HG02938 (cell line): ENCODE results near the gene ZKSCAN2.

Experiments
- ATAC-seq: cut with Tn5 transposase; IDR thresholded peaks from one replicate; pipeline ENCODE4 v1.9.1; 2021; ENCODE audit warnings: mild to moderate bottlenecking, moderate library complexity; ENCODE audit not compliant: unreplicated experiment

Gene ZKSCAN2

DNA sequence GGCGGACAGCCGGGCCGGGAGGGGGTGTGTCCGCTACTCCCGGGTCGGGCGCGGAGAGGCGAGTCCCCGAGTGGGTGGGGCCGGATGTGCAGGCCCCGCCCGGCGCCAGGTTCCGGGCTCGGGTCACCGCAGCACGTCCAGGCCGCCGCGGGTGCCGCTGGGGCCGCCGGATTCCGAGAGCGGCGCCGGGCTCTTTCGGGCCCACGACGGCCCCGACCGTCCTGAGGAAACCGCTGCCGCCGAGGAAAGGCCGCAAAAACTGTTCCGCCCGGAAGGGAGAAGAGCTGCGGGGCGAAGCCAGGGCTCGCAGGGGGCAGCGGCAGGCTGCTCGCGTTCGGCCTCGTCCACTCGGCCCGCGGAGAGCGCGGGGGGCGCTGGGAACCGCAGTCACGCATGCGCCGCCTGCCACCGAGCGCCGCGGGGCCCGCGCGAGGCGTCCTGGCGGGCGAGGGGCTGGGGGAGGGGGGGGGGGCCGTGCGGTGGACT lies at the start of gene ZKSCAN2:
Gene ZKSCAN2 (minus strand): TSS at position 376 of the 486 bp plus-strand sequence. CDS start 718 bp downstream, outside the sequence.
- ATAC-seq = peak; percentile 77

DNA sequence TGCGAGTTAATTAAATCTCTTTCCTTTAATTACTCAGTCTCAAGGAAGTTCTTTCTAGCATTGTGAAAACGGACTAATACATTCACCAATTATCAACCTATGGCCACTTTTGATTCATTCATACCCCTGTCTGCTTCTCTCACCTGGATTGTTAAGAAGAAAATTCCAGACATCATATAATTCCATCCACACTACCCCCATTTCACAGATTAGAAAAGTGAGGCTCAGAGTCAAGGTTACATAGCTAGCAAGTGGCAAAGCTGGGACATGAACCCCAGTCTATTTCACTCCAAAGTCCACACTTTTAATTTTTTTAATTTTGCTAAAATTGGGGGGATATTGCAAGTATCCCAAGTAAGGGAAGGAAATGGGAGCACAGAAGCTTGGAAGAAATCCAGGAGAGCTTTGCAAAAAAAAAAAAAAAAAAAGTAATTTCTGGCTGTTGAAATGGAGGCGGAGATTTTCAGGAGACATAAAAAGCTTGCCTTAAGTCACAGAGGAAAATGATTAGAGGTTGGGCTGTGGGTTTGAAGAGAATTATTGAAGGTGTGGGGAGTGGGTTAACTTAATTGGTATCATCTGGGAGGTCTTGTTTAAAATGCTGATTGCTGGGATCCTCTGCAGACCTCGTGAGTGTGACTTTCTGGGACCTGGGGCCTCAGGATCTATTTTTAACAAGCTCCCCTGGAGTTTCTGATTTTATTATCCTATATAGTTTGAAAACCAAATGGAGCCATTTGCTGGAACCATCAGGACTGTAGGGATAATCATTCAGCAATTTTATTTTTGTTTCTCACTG lies 42.3 kb upstream of the ZKSCAN2 start:
- ATAC-seq = no peak

GRCh38 chr16:25298165-25298872 lies 40.7 kb upstream of the ZKSCAN2 start:
- ATAC-seq = no peak

- no peak for ATAC-seq
Observed at GRCh38 chr16:25297151-25297787, 39.6 kb upstream of the ZKSCAN2 start.

GRCh38 chr16:25291580-25291979 lies 33.9 kb upstream of the ZKSCAN2 start:
- no peak for ATAC-seq

GRCh38 chr16:25289466-25289865 lies 31.8 kb upstream of the ZKSCAN2 start:
- no peak for ATAC-seq

- ATAC-seq = no peak
Observed at GRCh38 chr16:25279491-25279890, 21.8 kb upstream of the ZKSCAN2 start.

DNA sequence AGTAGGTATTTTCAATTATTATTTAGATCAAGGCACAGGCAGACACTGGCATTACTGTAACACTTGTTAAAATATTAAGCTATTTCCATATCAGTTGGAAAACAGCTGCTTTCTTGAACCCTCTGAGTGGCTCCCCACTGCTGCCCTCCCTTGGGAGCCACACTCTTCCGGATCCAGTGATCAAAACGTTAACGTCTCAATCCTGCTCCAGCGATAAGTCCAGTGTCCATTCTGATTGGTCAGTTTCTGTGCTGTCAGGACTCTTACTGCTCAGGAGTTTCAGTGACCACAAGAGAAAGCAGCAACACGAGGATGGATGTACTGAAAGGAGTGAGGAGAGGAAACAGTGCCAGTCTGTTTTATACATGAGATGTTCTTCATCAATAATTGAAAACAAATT lies 13.8 kb upstream of the ZKSCAN2 start:
- no peak for ATAC-seq

DNA sequence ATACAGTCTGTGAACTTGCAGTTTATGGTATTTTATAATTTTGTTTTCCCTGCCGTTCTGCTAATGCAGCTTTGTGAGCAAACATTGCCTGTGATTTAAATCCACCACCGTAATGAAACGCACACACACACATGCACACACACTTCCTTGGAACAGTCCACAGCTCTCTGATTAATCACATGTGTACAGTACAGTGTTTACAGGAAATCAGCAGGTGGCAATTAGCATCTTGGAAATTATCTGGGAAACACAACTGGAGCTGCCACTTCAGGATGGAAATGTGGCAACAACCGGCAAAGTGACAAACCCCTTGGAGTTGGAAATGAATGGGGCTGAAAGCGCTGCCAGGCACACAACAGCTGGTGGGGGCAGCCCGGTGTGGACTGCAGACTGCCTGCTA lies 12.9 kb upstream of the ZKSCAN2 start:
- ATAC-seq = no peak

DNA sequence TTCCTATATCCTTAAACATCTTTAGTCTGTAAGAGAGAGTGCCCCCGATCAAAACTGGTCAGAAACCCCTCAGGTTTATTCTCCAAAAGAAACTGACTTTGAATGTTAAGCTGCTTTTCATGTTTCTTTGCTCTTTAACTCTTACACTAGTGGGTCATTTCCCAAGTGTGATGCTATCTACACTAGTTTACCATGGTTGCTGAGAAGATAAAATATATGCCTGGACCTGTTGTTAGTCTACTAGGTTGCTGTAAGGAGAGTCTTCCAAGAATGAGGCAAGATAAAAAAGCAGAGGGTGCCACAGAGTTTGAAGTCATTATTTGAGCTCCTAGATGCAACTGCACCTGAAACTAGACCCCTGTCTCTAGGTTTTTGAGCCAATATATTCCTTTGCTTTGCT lies 12.2 kb upstream of the ZKSCAN2 start:
- ATAC-seq = no peak

- ATAC-seq = no peak
Observed at GRCh38 chr16:25265968-25266367, 8.3 kb upstream of the ZKSCAN2 start.

- ATAC-seq = no peak
Observed at GRCh38 chr16:25264597-25264996, 7.0 kb upstream of the ZKSCAN2 start.

GRCh38 chr16:25260416-25260815 lies 2.8 kb upstream of the ZKSCAN2 start:
- no peak for ATAC-seq

DNA sequence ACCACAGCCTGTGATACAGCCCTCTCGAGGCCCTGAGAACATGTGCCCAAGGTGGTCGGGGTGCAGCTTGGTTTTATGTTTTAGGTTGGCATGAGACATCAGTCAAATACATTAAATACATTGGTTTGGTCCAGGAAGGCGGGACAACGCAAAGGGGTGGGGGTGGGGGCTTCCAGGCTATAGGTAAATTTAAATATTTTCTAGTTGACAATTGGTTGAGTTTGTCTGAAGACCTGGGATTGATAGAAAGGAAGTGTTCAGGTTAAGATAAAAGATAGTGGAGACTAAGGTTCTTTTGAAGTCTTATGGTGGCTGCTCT lies 1.2 kb upstream of the ZKSCAN2 start:
- ATAC-seq = no peak

DNA sequence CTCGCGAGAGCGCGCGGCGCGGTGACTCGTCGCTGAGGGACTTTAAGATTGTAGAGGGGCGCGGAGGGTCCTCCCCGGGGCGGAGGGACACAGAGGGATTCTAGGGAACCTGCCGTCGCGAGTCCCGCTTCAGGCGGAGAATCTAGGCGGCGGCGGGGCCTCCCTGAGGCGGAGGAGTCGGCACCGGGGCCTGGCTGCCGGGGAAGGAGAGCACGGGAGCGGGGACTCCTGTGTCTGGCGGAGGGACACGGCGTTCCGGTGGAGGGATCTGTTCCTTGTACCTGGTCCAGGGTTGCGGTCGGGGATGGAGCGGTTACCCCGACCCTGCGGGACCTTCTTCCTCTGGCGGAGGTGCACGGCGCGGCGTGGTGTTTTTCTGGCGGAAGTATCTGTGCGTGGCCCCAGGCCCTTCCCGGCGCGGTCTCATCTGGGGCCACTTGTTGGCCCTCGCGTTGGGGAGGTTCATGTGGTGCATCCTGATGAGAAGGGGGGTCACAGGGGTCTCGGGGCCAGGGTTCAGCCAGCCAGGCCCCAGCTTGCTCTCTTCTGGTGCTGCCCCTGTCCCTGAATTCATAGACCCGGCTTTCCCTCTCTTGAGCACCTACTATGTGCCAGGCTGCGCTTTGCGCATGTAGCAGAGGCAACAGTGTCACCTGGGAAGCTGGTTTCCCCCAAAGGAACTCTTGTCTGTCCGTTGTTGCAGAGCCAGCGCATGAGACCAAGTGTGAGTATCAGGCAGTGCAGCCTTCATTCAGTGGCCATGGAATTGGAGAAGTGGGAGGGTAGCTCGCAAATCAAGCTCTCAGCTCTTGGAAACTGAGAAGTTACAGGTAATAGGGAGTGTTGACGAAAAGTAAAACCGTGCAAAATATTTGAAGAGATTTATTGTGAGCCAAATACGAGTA lies 563 bp upstream of the ZKSCAN2 start:
- ATAC-seq = peak; percentile 45

- peak; percentile 6 for ATAC-seq
Observed at GRCh38 chr16:25256695-25257469, 763 bp downstream of the ZKSCAN2 start.

GRCh38 chr16:25253322-25253721 lies 4.3 kb downstream of the ZKSCAN2 start:
- ATAC-seq = no peak

GRCh38 chr16:25250467-25250866 lies 7.2 kb downstream of the ZKSCAN2 start:
- ATAC-seq = no peak

DNA sequence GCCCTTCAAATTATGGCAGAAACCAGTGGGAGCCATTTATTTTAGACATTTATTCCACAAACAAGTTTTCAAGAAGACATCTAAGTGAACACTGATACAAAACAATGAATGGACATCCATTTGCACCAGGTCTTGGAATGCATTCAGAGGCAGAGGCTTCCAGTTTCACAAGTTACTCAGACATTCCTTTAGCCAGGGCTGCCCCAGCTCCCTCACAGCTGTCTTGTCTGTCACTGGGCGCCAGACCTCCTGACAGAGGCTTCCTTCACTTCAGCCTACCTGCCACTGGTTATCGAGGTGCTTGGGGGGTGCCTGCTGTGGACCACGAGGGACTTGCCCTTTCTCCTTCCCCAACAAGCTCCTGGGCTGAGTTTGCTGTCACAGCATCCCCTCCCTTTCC lies 21.7 kb downstream of the ZKSCAN2 start:
- no peak for ATAC-seq

DNA sequence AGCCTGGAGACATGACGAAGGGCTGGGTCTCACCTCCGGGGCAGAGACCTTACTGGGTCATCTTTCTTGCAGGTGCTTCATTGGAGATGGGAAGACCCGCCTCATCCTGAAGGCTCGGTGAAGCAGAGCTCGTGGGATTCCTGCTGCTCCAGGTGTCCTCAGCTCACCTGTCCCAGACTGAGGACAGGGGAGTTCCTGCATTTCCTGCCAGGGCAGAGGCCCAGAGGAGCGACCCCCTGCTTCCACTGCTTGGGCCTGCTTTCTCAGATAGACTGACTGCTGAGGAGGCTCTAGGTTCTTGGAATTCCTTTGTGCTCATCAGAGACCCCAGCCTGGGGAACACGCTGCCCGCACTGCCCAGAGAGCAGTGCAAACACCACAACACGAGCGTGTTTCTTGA lies 29.3 kb downstream of the ZKSCAN2 start:
- ATAC-seq = no peak
